Measurements from ENCODE around the gene CCNB1IP1. TPM values are rescaled to one million over a fixed set of nuclear protein-coding genes. Genes with fewer than 3 reads are reported as not detected.

The CCNB1IP1 gene
- polyA plus RNA-seq, 3 donors: 3.5 to 8.6 (median 5.4) TPM

- Mint-ChIP-seq H3K4me1 (peaks cover 17% of the 10 kb centered on the region), H3K36me3 (peaks cover 51 to 75% of the 10 kb centered on the region in 2 donors), H3K27ac (no peak overlapping the region), H3K27me3 (ENCODE audit: low read depth in 3 of 3) (no peaks in the 10 kb centered on the region), H3K4me3 (no peak overlapping the region), H3K9me3 (peaks cover 0 to 2% (median 0%) of the 10 kb centered on the region in 7 donors)
- no peak for TF ChIP-seq CTCF (IDR thresholded peaks at IDR 0.05)
- H3K4me2 ChIP-seq (replicated peaks; ENCODE audit: extremely low read depth, low read length, poor library complexity, severe bottlenecking): no peak overlapping the region
- intact Hi-C loops (cut with micrococcal nuclease): no loop called here
- H3K79me2 ChIP-seq (ENCODE audit: insufficient read depth, low read length): no peaks in the 10 kb centered on the region
- no peak overlapping the region for H3K4me3 ChIP-seq (replicated peaks in 1 of 3; ENCODE audit: low read depth in 2 of 3, low read length in 3 of 3)
- no peaks in the 10 kb centered on the region for H3K27me3 ChIP-seq (ENCODE audit: control insufficient read depth in 2 of 2, insufficient read depth in 2 of 2, low read length in 2 of 2)
- H3K36me3 ChIP-seq (replicated peaks in 1 of 2; ENCODE audit: control insufficient read depth in 1 of 2, insufficient read depth in 2 of 2, low read length in 2 of 2): peaks cover 38 to 74% of the 10 kb centered on the region in 2 donors
- H2AFZ ChIP-seq (ENCODE audit: insufficient read depth, low read depth, low read length, poor library complexity, severe bottlenecking): no peak overlapping the region
- no peak for DNase-seq
- H3K4me1 ChIP-seq (ENCODE audit: control insufficient read depth in 1 of 2, insufficient read depth in 2 of 2, low read length in 2 of 2): peaks cover 9 to 17% of the 10 kb centered on the region in 2 donors
- H3K9ac ChIP-seq (ENCODE audit: insufficient read depth, low read length, poor library complexity, severe bottlenecking): no peak overlapping the region
- no peaks in the 10 kb centered on the region for H3K9me3 ChIP-seq (replicated peaks in 1 of 2; ENCODE audit: control insufficient read depth in 1 of 2, insufficient read depth in 1 of 2, low read length in 2 of 2)
- no CpG with 5 or more reads among the region's 3 CpGs for WGBS (ENCODE audit: insufficient coverage)
- H3K27ac ChIP-seq (ENCODE audit: low read depth in 1 of 2, low read length in 2 of 2): peak overlapping the region in 1 of 2 donors; percentile 16
- H4K20me1 ChIP-seq (ENCODE audit: insufficient read depth, low read length): no peaks in the 10 kb centered on the region
Measured at GRCh38 chr14:20356422-20356821, 23.3 kb upstream of the CCNB1IP1 start.

GRCh38 chr14:20350860-20351259 is 17.8 kb upstream of the CCNB1IP1 start:
- H3K27me3 ChIP-seq (ENCODE audit: control insufficient read depth in 2 of 2, insufficient read depth in 2 of 2, low read length in 2 of 2): no peaks in the 10 kb centered on the region
- Mint-ChIP-seq H3K27ac (peak overlapping the region in 1 of 7 donors; percentile 2), H3K9me3 (no peaks in the 10 kb centered on the region), H3K36me3 (peaks cover 55 to 74% of the 10 kb centered on the region in 2 donors), H3K4me1 (no peaks in the 10 kb centered on the region), H3K27me3 (ENCODE audit: low read depth in 3 of 3) (peaks cover 0 to 3% (median 0%) of the 10 kb centered on the region in 3 donors), H3K4me3 (no peak overlapping the region)
- H4K20me1 ChIP-seq (ENCODE audit: insufficient read depth, low read length): no peaks in the 10 kb centered on the region
- H3K9me3 ChIP-seq (replicated peaks in 1 of 2; ENCODE audit: control insufficient read depth in 1 of 2, insufficient read depth in 1 of 2, low read length in 2 of 2): no peaks in the 10 kb centered on the region
- H3K27ac ChIP-seq (ENCODE audit: low read depth in 1 of 2, low read length in 2 of 2): no peak overlapping the region
- no peaks in the 10 kb centered on the region for H3K4me1 ChIP-seq (ENCODE audit: control insufficient read depth in 1 of 2, insufficient read depth in 2 of 2, low read length in 2 of 2)
- no peak overlapping the region for H3K4me3 ChIP-seq (replicated peaks in 1 of 3; ENCODE audit: low read depth in 2 of 3, low read length in 3 of 3)
- peaks cover 32 to 74% of the 10 kb centered on the region in 2 donors for H3K36me3 ChIP-seq (replicated peaks in 1 of 2; ENCODE audit: control insufficient read depth in 1 of 2, insufficient read depth in 2 of 2, low read length in 2 of 2)
- DNase-seq: no peak
- no peak overlapping the region for H3K4me2 ChIP-seq (replicated peaks; ENCODE audit: extremely low read depth, low read length, poor library complexity, severe bottlenecking)
- intact Hi-C loops (cut with micrococcal nuclease): no loop called here
- H2AFZ ChIP-seq (ENCODE audit: insufficient read depth, low read depth, low read length, poor library complexity, severe bottlenecking): no peak overlapping the region
- TF ChIP-seq CTCF (IDR thresholded peaks at IDR 0.05): no peak
- H3K9ac ChIP-seq (ENCODE audit: insufficient read depth, low read length, poor library complexity, severe bottlenecking): no peak overlapping the region
- H3K79me2 ChIP-seq (ENCODE audit: insufficient read depth, low read length): no peaks in the 10 kb centered on the region
